CD14-positive monocyte (primary cell): ENCODE data around the gene PCDH15. TPM values are rescaled to one million over a fixed set of nuclear protein-coding genes. Genes with fewer than 3 reads are reported as not detected.

Experiments
- DNase-seq, 3 donors: peaks; one replicate each; pipeline ENCODE4 v3.0.0-alpha.2; 2011 to 2022
- H2AFZ ChIP-seq: 2 replicates; pipeline ENCODE4 v1.6.0; 2012; ENCODE audit warnings: mild to moderate bottlenecking, low read depth, low read length, inconsistent platforms; ENCODE audit not compliant: insufficient read depth, poor library complexity, severe bottlenecking
- H3K27ac ChIP-seq, 2 donors: 1 replicate in 1 of 2; 2 replicates in 1 of 2; pipeline ENCODE4 v1.5.1; 2012 to 2013; ENCODE audit warnings: low read length in 2 of 2, control low read depth in 1 of 2, inconsistent platforms in 1 of 2, low read depth in 1 of 2, mild to moderate bottlenecking in 1 of 2
- H3K27me3 ChIP-seq, 2 donors: one replicate each; pipeline versions ENCODE4 v1.6.0 to v1.6.1; 2011 to 2013; ENCODE audit warnings: low read length in 2 of 2; ENCODE audit not compliant: control insufficient read depth in 2 of 2, insufficient read depth in 2 of 2
- H3K36me3 ChIP-seq, 2 donors: replicated peaks in 1 of 2; 1 replicate in 1 of 2; 2 replicates in 1 of 2; pipeline versions ENCODE4 v1.5.1 to v1.6.1; 2012 to 2013; ENCODE audit warnings: low read length in 2 of 2, control low read depth in 1 of 2, inconsistent platforms in 1 of 2, mild to moderate bottlenecking in 1 of 2; ENCODE audit not compliant: insufficient read depth in 2 of 2, control insufficient read depth in 1 of 2
- H3K4me1 ChIP-seq, 2 donors: 1 replicate in 1 of 2; 2 replicates in 1 of 2; pipeline versions ENCODE4 v1.5.1 to v1.6.1; 2012 to 2013; ENCODE audit warnings: low read length in 2 of 2, control low read depth in 1 of 2, inconsistent platforms in 1 of 2, mild to moderate bottlenecking in 1 of 2, moderate library complexity in 1 of 2; ENCODE audit not compliant: insufficient read depth in 2 of 2, control insufficient read depth in 1 of 2
- H3K4me2 ChIP-seq: replicated peaks from 2 replicates; pipeline ENCODE3; 2012; ENCODE audit warnings: low read length, moderate library complexity, mild to moderate bottlenecking; ENCODE audit not compliant: poor library complexity, severe bottlenecking; ENCODE audit errors: extremely low read depth
- H3K4me3 ChIP-seq, 3 experiments: fragments of 200-600 bp in 1 of 3; sonication (generic) in 1 of 3; replicated peaks in 1 of 3; 1 replicate in 2 of 3; 2 replicates in 1 of 3; pipeline ENCODE4 v1.5.1; 2011 to 2013; ENCODE audit warnings: low read length in 3 of 3, mild to moderate bottlenecking in 3 of 3, control low read depth in 2 of 3, low read depth in 2 of 3, inconsistent platforms in 1 of 3, moderate library complexity in 1 of 3
- H3K79me2 ChIP-seq: 2 replicates; pipeline ENCODE4 v1.6.0; 2012; ENCODE audit warnings: mild to moderate bottlenecking, control low read depth, inconsistent platforms, low read length, moderate library complexity; ENCODE audit not compliant: insufficient read depth
- H3K9ac ChIP-seq: 2 replicates; pipeline ENCODE4 v1.6.0; 2017; ENCODE audit warnings: low read length, mild to moderate bottlenecking; ENCODE audit not compliant: insufficient read depth, poor library complexity, severe bottlenecking
- H3K9me3 ChIP-seq, 2 donors: replicated peaks in 1 of 2; 1 replicate in 1 of 2; 2 replicates in 1 of 2; pipeline versions ENCODE4 v1.5.1 to v1.6.1; 2012 to 2013; ENCODE audit warnings: low read length in 2 of 2, control low read depth in 1 of 2; ENCODE audit not compliant: control insufficient read depth in 1 of 2, insufficient read depth in 1 of 2
- H4K20me1 ChIP-seq: 2 replicates; pipeline ENCODE4 v1.6.0; 2012; ENCODE audit warnings: mild to moderate bottlenecking, low read length, control low read depth, moderate library complexity; ENCODE audit not compliant: insufficient read depth
- H3K27ac Mint-ChIP-seq, 7 donors: one replicate each; pipeline ENCODE4 v1.8.0; 2020; ENCODE audit warnings: mild to moderate bottlenecking in 7 of 7, mixed read lengths in 7 of 7, moderate library complexity in 6 of 7, inconsistent platforms in 2 of 7
- H3K27me3 Mint-ChIP-seq, 3 donors: one replicate each; pipeline ENCODE4 v1.8.0; 2021 to 2022; ENCODE audit warnings: low read depth in 3 of 3, mild to moderate bottlenecking in 3 of 3, mixed read lengths in 3 of 3, moderate library complexity in 3 of 3, inconsistent platforms in 1 of 3
- H3K36me3 Mint-ChIP-seq, 2 donors: one replicate each; pipeline ENCODE4 v1.8.0; 2020; ENCODE audit warnings: mixed read lengths in 2 of 2, inconsistent platforms in 1 of 2, mild to moderate bottlenecking in 1 of 2
- H3K4me1 Mint-ChIP-seq: one replicate; pipeline ENCODE4 v1.8.0; 2020; ENCODE audit warnings: mild to moderate bottlenecking, mixed read lengths
- H3K4me3 Mint-ChIP-seq, 2 donors: one replicate each; pipeline ENCODE4 v1.8.0; 2020; ENCODE audit warnings: mild to moderate bottlenecking in 2 of 2, mixed read lengths in 2 of 2, moderate library complexity in 1 of 2
- H3K9me3 Mint-ChIP-seq, 7 donors: one replicate each; pipeline ENCODE4 v1.8.0; 2020 to 2022; ENCODE audit warnings: mixed read lengths in 7 of 7, mild to moderate bottlenecking in 6 of 7, moderate library complexity in 6 of 7, inconsistent platforms in 2 of 7
- WGBS: methylation state at CpG from one replicate; pipeline ENCODE4 v1.1.5; 2013; ENCODE audit warnings: missing lambda C conversion rate; ENCODE audit not compliant: insufficient coverage; 5-methylcytosine and 5-hydroxymethylcytosine counted together
- intact Hi-C, 2 donors: fragments of 100-400 bp; cut with micrococcal nuclease; formaldehyde crosslinking; loops; one replicate each; pipeline versions ENCODE4 v1.15.0 to v1.15.1; 2023
- polyA plus RNA-seq, 3 donors: library from polyadenylated mRNA; depleted of rRNA in 1 of 3; unstranded in 2 of 3; stranded (reverse) in 1 of 3; fragments of 300-500 nt in 2 of 3; fragments of >200 nt in 1 of 3; fragmentation: Illumina TruSeq in 2 of 3; gene quantifications; 1 replicate in 2 of 3; 2 replicates in 1 of 3; pipeline ENCODE4 v1.2.3, GENCODE V29; 2012 to 2021
- TF ChIP-seq, protein P1 (sequence below): fragments of 200-600 bp; IDR thresholded peaks from one replicate; pipeline ENCODE4 v1.8.0; 2022; ENCODE audit warnings: antibody characterized with exemption, mild to moderate bottlenecking

Gene PCDH15
- polyA plus RNA-seq, 3 donors: not detected

DNA sequence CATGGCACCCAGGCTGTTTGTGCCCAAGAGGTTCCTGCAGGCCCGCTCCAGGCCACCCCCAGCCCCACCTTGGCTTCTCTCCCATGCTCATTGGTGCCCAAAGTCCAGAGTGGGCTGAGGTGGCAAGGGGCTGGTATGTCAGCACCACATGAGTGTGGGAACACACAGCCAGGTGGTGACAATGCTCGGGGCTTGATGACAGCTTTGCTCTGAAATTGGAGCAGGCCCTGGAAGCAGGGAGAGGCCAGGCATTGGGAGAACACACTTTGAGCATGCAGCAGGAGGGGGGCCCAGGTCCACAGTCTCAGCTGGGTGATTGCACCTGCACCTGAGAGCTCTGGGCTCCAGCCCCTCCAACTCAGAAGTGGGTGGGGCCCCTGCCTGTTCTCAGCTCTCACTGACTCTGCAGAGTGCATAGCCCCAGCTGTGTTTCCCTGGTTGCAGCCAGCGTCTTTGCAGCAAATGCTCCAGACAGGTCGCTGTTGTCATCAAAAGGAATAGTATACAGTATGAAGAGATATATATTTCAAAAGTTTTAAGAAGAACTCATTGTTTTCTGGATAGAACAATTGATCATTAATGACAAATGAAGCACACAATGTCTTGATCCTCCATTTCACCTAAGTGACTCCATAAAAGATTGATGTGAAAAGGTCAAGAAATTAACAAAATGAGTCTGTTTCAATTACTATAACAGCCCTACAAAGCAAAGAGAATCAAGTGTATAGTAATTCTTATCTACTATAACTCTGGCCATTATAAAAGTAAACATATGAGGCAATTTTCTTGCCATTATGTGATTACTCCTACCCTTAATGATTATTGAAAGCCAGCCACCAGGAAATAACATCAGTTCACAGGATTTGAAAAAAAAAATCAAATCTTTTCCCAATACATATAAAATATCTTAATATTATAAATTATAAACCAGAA is 848.1 kb downstream of the PCDH15 start:
- Mint-ChIP-seq H3K4me3 (no peak overlapping the region), H3K9me3 (peaks cover 0 to 9% (median 4%) of the 10 kb centered on the region in 7 donors), H3K27ac (no peak overlapping the region), H3K27me3 (no peaks in the 10 kb centered on the region), H3K36me3 (no peaks in the 10 kb centered on the region), H3K4me1 (no peaks in the 10 kb centered on the region)
- H3K4me2 ChIP-seq: no peak overlapping the region
- H4K20me1 ChIP-seq: no peaks in the 10 kb centered on the region
- no peak overlapping the region for H3K27ac ChIP-seq
- intact Hi-C loops: no loop called here
- no peak overlapping the region for H2AFZ ChIP-seq
- H3K79me2 ChIP-seq: no peaks in the 10 kb centered on the region
- no peaks in the 10 kb centered on the region for H3K36me3 ChIP-seq
- TF ChIP-seq, protein P1, sequence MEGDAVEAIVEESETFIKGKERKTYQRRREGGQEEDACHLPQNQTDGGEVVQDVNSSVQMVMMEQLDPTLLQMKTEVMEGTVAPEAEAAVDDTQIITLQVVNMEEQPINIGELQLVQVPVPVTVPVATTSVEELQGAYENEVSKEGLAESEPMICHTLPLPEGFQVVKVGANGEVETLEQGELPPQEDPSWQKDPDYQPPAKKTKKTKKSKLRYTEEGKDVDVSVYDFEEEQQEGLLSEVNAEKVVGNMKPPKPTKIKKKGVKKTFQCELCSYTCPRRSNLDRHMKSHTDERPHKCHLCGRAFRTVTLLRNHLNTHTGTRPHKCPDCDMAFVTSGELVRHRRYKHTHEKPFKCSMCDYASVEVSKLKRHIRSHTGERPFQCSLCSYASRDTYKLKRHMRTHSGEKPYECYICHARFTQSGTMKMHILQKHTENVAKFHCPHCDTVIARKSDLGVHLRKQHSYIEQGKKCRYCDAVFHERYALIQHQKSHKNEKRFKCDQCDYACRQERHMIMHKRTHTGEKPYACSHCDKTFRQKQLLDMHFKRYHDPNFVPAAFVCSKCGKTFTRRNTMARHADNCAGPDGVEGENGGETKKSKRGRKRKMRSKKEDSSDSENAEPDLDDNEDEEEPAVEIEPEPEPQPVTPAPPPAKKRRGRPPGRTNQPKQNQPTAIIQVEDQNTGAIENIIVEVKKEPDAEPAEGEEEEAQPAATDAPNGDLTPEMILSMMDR: no peak
- no peaks in the 10 kb centered on the region for H3K4me1 ChIP-seq
- no peaks in the 10 kb centered on the region for H3K27me3 ChIP-seq
- 87% methylated on average over 3 of the region's 4 CpGs for WGBS
- DNase-seq: no peak
- H3K9me3 ChIP-seq: peaks cover 14 to 16% of the 10 kb centered on the region in 2 donors
- H3K4me3 ChIP-seq: no peak overlapping the region
- no peak overlapping the region for H3K9ac ChIP-seq

DNA sequence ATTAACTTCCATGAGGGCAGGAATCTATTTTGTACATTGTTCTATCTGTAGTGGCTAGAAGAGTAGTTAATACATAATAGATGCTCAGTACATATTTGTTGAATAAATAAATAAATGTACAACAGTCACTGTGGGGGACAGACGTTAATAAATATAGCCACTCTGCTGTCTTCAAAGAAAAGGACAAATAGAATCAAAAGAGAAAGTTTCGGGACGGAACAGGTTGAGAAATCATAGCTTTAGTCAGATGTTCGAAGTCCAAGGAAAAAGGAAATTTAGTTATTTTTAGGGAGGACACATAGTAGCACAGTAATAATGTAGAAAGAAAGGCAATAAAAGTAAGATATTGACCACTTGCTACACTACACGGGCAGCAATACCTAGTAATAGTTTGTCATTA is 861.4 kb downstream of the PCDH15 start:
- intact Hi-C loops: no loop called here
- no peaks in the 10 kb centered on the region for H3K36me3 Mint-ChIP-seq
- no peak overlapping the region for H3K4me3 Mint-ChIP-seq
- no peaks in the 10 kb centered on the region for H3K27me3 ChIP-seq
- 95% methylated on average over 3 of the region's 5 CpGs for whole genome bisulfite sequencing
- no peak overlapping the region for H2AFZ ChIP-seq
- no peak overlapping the region for H3K27ac ChIP-seq
- no peak overlapping the region for H3K27ac Mint-ChIP-seq
- H3K4me2 ChIP-seq: no peak overlapping the region
- H3K36me3 ChIP-seq: no peaks in the 10 kb centered on the region
- H3K79me2 ChIP-seq: no peaks in the 10 kb centered on the region
- no peak for DNase-seq
- no peaks in the 10 kb centered on the region for H3K4me1 Mint-ChIP-seq
- peaks cover 0 to 4% of the 10 kb centered on the region in 2 donors for H3K9me3 ChIP-seq
- H4K20me1 ChIP-seq: no peaks in the 10 kb centered on the region
- no peak overlapping the region for H3K9ac ChIP-seq
- no peak overlapping the region for H3K4me3 ChIP-seq
- H3K4me1 ChIP-seq: no peaks in the 10 kb centered on the region
- peaks cover 0 to 4% (median 0%) of the 10 kb centered on the region in 7 donors for H3K9me3 Mint-ChIP-seq
- H3K27me3 Mint-ChIP-seq: peaks cover 0 to 4% (median 0%) of the 10 kb centered on the region in 3 donors
- TF ChIP-seq, protein P1: no peak
